Activated CD8-positive, alpha-beta T cell treated with anti-CD3 and anti-CD28 coated beads for 36 hours (primary cell): Measurements from ENCODE around the gene NRG3. TPM values are rescaled to one million over a fixed set of nuclear protein-coding genes. Genes with fewer than 3 reads are reported as not detected.

Experiments
- ATAC-seq: fragments of 200-7000 bp; cut with Tn5 transposase; one replicate; pipeline ENCODE4 v1.10.0; 2021; ENCODE audit warnings: mild to moderate bottlenecking, moderate library complexity
- CTCF ChIA-PET: fragments of 350-600 bp; sonication (Branson Sonifier 250); formaldehyde crosslinking; loops from one replicate; lab custom pipeline; 2021; ENCODE audit warnings: antibody characterized with exemption; lab: Charles Lee
- POLR2A ChIA-PET: fragments of 350-600 bp; sonication (Branson Sonifier 250); formaldehyde crosslinking; loops from one replicate; lab custom pipeline; 2021; ENCODE audit warnings: antibody characterized with exemption; lab: Charles Lee
- DNase-seq: peaks from one replicate; pipeline ENCODE4 v3.0.0-alpha.2; 2020
- H3K27ac Mint-ChIP-seq: one replicate; pipeline ENCODE4 v1.8.0; 2021; ENCODE audit warnings: mild to moderate bottlenecking, mixed read lengths
- H3K27me3 Mint-ChIP-seq: one replicate; pipeline ENCODE4 v1.8.0; 2021; ENCODE audit warnings: mixed read lengths
- H3K36me3 Mint-ChIP-seq: one replicate; pipeline ENCODE4 v1.8.0; 2021; ENCODE audit warnings: low read depth, mixed read lengths
- H3K4me1 Mint-ChIP-seq: one replicate; pipeline ENCODE4 v1.8.0; 2021; ENCODE audit warnings: low read depth, mixed read lengths
- H3K4me3 Mint-ChIP-seq: one replicate; pipeline ENCODE4 v1.8.0; 2021; ENCODE audit warnings: mild to moderate bottlenecking, moderate library complexity, mixed read lengths
- H3K9me3 Mint-ChIP-seq: one replicate; pipeline ENCODE4 v1.8.0; 2021; ENCODE audit warnings: mixed read lengths
- CTCF ChIP-seq: fragments of 200-600 bp; IDR thresholded peaks from one replicate; pipeline ENCODE4 v1.8.0; 2022; ENCODE audit warnings: antibody characterized with exemption, mild to moderate bottlenecking
- intact Hi-C: fragments of 100-400 bp; cut with micrococcal nuclease; formaldehyde crosslinking; loops from one replicate; pipeline ENCODE4 v1.10.0; 2022
- total RNA-seq, 2 experiments: library from RNA; stranded (reverse); gene quantifications; one replicate each; pipeline ENCODE4 v1.2.3, GENCODE V29; 2021

NRG3 gene
- total RNA-seq, 2 experiments from 2014 or later: not detected

GRCh38 chr10:82736305-82736704, 861.3 kb downstream of the NRG3 start:
- Mint-ChIP-seq H3K27me3 (no peaks in the 10 kb centered on the region), H3K27ac (no peak overlapping the region), H3K4me3 (no peak overlapping the region), H3K9me3 (peaks cover 12% of the 10 kb centered on the region), H3K4me1 (no peaks in the 10 kb centered on the region), H3K36me3 (no peaks in the 10 kb centered on the region)
- POLR2A ChIA-PET: no interaction called here
- no peak for DNase-seq
- CTCF ChIA-PET: no interaction called here
- intact Hi-C loops: no loop called here
- no peak for TF ChIP-seq CTCF
- no peak for ATAC-seq

GRCh38 chr10:82737549-82737948, 862.6 kb downstream of the NRG3 start:
- H3K27ac Mint-ChIP-seq: no peak overlapping the region
- no peak overlapping the region for H3K4me3 Mint-ChIP-seq
- no peaks in the 10 kb centered on the region for H3K4me1 Mint-ChIP-seq
- ChIA-PET POLR2A (no interaction called here), CTCF (no interaction called here)
- intact Hi-C loops: no loop called here
- no peak for ATAC-seq
- peaks cover 12% of the 10 kb centered on the region for H3K9me3 Mint-ChIP-seq
- DNase-seq: no peak
- no peaks in the 10 kb centered on the region for H3K36me3 Mint-ChIP-seq
- TF ChIP-seq CTCF: no peak
- no peaks in the 10 kb centered on the region for H3K27me3 Mint-ChIP-seq

- ATAC-seq (no peak), DNase-seq (no peak)
- POLR2A ChIA-PET: no interaction called here
- intact Hi-C loops: no loop called here
- no peak overlapping the region for H3K4me3 Mint-ChIP-seq
- H3K4me1 Mint-ChIP-seq: no peaks in the 10 kb centered on the region
- H3K9me3 Mint-ChIP-seq: peaks cover 9% of the 10 kb centered on the region
- TF ChIP-seq CTCF: no peak
- no peaks in the 10 kb centered on the region for H3K36me3 Mint-ChIP-seq
- CTCF ChIA-PET: no interaction called here
- H3K27me3 Mint-ChIP-seq: no peaks in the 10 kb centered on the region
- H3K27ac Mint-ChIP-seq: no peak overlapping the region
These were observed 863.6 kb downstream of the NRG3 start for GRCh38 chr10:82738592-82738991.

- ATAC-seq (no peak), DNase-seq (no peak)
- Mint-ChIP-seq H3K4me3 (no peak overlapping the region), H3K27ac (no peak overlapping the region), H3K36me3 (no peaks in the 10 kb centered on the region), H3K4me1 (no peaks in the 10 kb centered on the region), H3K27me3 (no peaks in the 10 kb centered on the region), H3K9me3 (no peaks in the 10 kb centered on the region)
- POLR2A ChIA-PET: no interaction called here
- CTCF ChIA-PET: no interaction called here
- intact Hi-C loops: no loop called here
- no peak for TF ChIP-seq CTCF
These were observed 867.5 kb downstream of the NRG3 start for GRCh38 chr10:82742478-82742877.

GRCh38 chr10:82742898-82743297, 867.9 kb downstream of the NRG3 start:
- Mint-ChIP-seq H3K9me3 (no peaks in the 10 kb centered on the region), H3K27me3 (no peaks in the 10 kb centered on the region), H3K4me3 (no peak overlapping the region), H3K27ac (no peak overlapping the region), H3K4me1 (no peaks in the 10 kb centered on the region), H3K36me3 (no peaks in the 10 kb centered on the region)
- no peak for TF ChIP-seq CTCF
- ATAC-seq (no peak), DNase-seq (no peak)
- CTCF ChIA-PET: no interaction called here
- intact Hi-C loops: no loop called here
- POLR2A ChIA-PET: no interaction called here
